CD8-positive, alpha-beta memory T cell (primary cell): ENCODE measurements around the gene ENTPD6. TPM values are rescaled to one million over a fixed set of nuclear protein-coding genes. Genes with fewer than 3 reads are reported as not detected.
A peak's percentile ranks its signal among the peaks of the same experiment; 100 is the strongest.

Experiments
- CTCF ChIA-PET: fragments of 350-600 bp; sonication (Branson Sonifier 250); formaldehyde crosslinking; loops from one replicate; lab custom pipeline; 2021; ENCODE audit warnings: antibody characterized with exemption; lab: Charles Lee
- POLR2A ChIA-PET: fragments of 350-600 bp; sonication (Branson Sonifier 250); formaldehyde crosslinking; loops from one replicate; lab custom pipeline; 2021; ENCODE audit warnings: antibody characterized with exemption; lab: Charles Lee
- DNase-seq, 5 donors: peaks; one replicate each; pipeline versions ENCODE4 v3.0.0 to v3.0.0-alpha.2; 2020 to 2022; ENCODE audit warnings: mixed read lengths in 1 of 5
- H3K27ac ChIP-seq: one replicate; pipeline ENCODE4 v1.7.0; 2013; ENCODE audit warnings: low read depth, mild to moderate bottlenecking, low read length, moderate library complexity
- H3K27me3 ChIP-seq: 2 replicates; pipeline ENCODE4 v1.7.0; 2013; ENCODE audit warnings: low read length, mild to moderate bottlenecking; ENCODE audit not compliant: insufficient read depth, poor library complexity, severe bottlenecking
- H3K36me3 ChIP-seq: 2 replicates; pipeline ENCODE4 v1.7.0; 2013; ENCODE audit warnings: mild to moderate bottlenecking, low read length, moderate library complexity; ENCODE audit not compliant: insufficient read depth
- H3K4me1 ChIP-seq: 2 replicates; pipeline ENCODE4 v1.7.0; 2013; ENCODE audit warnings: mild to moderate bottlenecking, low read length, moderate library complexity; ENCODE audit not compliant: insufficient read depth
- H3K4me3 ChIP-seq: 2 replicates; pipeline ENCODE4 v1.7.0; 2013; ENCODE audit warnings: mild to moderate bottlenecking, low read length
- H3K9me3 ChIP-seq: 2 replicates; pipeline ENCODE4 v1.7.0; 2013; ENCODE audit warnings: mild to moderate bottlenecking, low read length
- H3K27ac Mint-ChIP-seq, 8 donors: one replicate each; pipeline ENCODE4 v1.8.0; 2020 to 2021; ENCODE audit warnings: mixed read lengths in 8 of 8, mild to moderate bottlenecking in 6 of 8, inconsistent platforms in 3 of 8, moderate library complexity in 3 of 8
- H3K27me3 Mint-ChIP-seq, 2 donors: one replicate each; pipeline ENCODE4 v1.8.0; 2020 to 2021; ENCODE audit warnings: mixed read lengths in 2 of 2, mild to moderate bottlenecking in 1 of 2, moderate library complexity in 1 of 2
- H3K36me3 Mint-ChIP-seq, 3 donors: one replicate each; pipeline ENCODE4 v1.8.0; 2020 to 2021; ENCODE audit warnings: mixed read lengths in 3 of 3, inconsistent platforms in 1 of 3, mild to moderate bottlenecking in 1 of 3
- H3K4me1 Mint-ChIP-seq, 3 donors: one replicate each; pipeline ENCODE4 v1.8.0; 2020 to 2021; ENCODE audit warnings: mixed read lengths in 3 of 3, inconsistent platforms in 1 of 3, mild to moderate bottlenecking in 1 of 3
- H3K4me3 Mint-ChIP-seq, 7 donors: one replicate each; pipeline ENCODE4 v1.8.0; 2020 to 2021; ENCODE audit warnings: mixed read lengths in 7 of 7, mild to moderate bottlenecking in 6 of 7, moderate library complexity in 4 of 7, inconsistent platforms in 2 of 7
- H3K9me3 Mint-ChIP-seq, 5 donors: one replicate each; pipeline ENCODE4 v1.8.0; 2020 to 2022; ENCODE audit warnings: mixed read lengths in 5 of 5, mild to moderate bottlenecking in 3 of 5, moderate library complexity in 2 of 5, inconsistent platforms in 1 of 5
- polyA plus RNA-seq: library from polyadenylated mRNA; unstranded; fragments of 300-500 nt; fragmentation: Illumina TruSeq; gene quantifications from one replicate; pipeline ENCODE4 v1.2.3, GENCODE V29; 2021
- total RNA-seq, 2 experiments: library from RNA; stranded (reverse); gene quantifications; one replicate each; pipeline ENCODE4 v1.2.3, GENCODE V29; 2021

Gene ENTPD6
- total and polyA plus RNA-seq, 3 experiments from 2014 or later = 36.2 to 47.0 (median 44.2) TPM

DNA sequence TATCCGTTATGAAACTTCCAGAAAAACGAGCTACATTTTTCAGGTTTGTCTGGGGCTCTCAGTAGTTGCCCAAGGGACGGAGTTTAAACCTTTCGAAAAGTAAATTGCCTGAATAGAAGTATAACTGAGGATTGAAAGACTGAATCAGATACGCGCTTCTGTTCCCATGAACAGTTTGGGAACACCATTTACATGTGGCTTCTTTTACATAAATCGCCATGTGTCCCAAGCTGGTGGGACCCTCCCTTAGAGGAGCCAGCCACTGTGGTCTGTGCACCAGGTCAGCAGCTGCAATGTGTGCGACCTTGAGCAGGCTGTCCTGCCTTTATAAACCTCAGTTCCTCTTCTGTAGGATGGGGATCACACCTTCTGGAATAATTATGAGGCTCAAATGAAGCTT is 11.0 kb downstream of the ENTPD6 start:
- H3K27me3 Mint-ChIP-seq = peaks cover 0 to 1% of the 10 kb centered on the region in 2 donors
- Histone ChIP-seq H3K27ac (no peak overlapping the region), H3K4me3 (no peak overlapping the region), H3K27me3 (no peaks in the 10 kb centered on the region), H3K4me1 (no peaks in the 10 kb centered on the region), H3K36me3 (no peaks in the 10 kb centered on the region), H3K9me3 (no peaks in the 10 kb centered on the region)
- ChIA-PET CTCF (no interaction called here), POLR2A (no interaction called here)
- peaks cover 22 to 32% (median 27%) of the 10 kb centered on the region in 3 donors for H3K4me1 Mint-ChIP-seq
- H3K9me3 Mint-ChIP-seq = no peaks in the 10 kb centered on the region
- DNase-seq = peak in 1 of 5 donors; percentile 4
- H3K4me3 Mint-ChIP-seq = no peak overlapping the region
- peaks cover 0 to 45% (median 12%) of the 10 kb centered on the region in 3 donors for H3K36me3 Mint-ChIP-seq
- no peak overlapping the region for H3K27ac Mint-ChIP-seq

DNA sequence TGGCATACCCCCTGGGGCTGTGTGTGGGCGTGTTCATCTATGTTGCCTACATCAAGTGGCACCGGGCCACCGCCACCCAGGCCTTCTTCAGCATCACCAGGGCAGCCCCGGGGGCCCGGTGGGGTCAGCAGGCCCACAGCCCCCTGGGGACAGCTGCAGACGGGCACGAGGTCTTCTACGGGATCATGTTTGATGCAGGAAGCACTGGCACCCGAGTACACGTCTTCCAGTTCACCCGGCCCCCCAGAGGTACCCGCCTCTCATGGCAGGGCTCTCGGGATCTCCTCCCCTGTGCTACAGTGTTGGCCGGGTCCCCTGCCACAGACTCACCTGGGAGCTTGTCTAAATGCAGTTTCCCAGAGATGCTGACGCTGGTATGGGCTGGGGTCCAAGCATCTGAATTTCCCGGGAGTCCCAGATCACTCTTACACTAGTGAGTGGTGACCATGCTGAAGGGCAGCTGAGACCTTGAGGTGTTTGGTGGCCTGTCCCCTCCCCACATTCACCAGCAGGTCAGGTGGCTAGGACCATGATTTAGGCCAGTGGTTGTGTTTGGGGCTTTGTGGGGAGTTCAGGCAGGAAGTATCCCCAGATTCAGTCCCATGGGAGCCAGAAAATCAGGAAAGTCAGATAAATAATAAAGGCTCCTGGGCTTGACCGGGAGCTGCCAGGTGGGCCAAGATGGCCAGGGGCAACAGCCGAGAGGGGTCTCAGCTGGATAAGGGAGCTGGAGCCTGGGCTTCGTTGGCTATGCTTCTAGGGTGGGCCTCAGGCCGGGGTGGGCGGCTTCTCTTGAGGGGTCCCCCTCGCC is 11.8 kb downstream of the ENTPD6 start:
- DNase-seq = peak in 1 of 5 donors; percentile 43
- H3K4me1 ChIP-seq = no peaks in the 10 kb centered on the region
- H3K9me3 ChIP-seq = no peaks in the 10 kb centered on the region
- Mint-ChIP-seq H3K27me3 (peaks cover 0 to 1% of the 10 kb centered on the region in 2 donors), H3K4me3 (no peak overlapping the region), H3K4me1 (peaks cover 19 to 28% (median 20%) of the 10 kb centered on the region in 3 donors), H3K36me3 (peaks cover 0 to 54% (median 9%) of the 10 kb centered on the region in 3 donors), H3K27ac (peak overlapping the region in 1 of 8 donors; percentile 52), H3K9me3 (no peaks in the 10 kb centered on the region)
- no peak overlapping the region for H3K27ac ChIP-seq
- CTCF ChIA-PET = no interaction called here
- H3K27me3 ChIP-seq = no peaks in the 10 kb centered on the region
- no peaks in the 10 kb centered on the region for H3K36me3 ChIP-seq
- POLR2A ChIA-PET = no interaction called here
- no peak overlapping the region for H3K4me3 ChIP-seq

GRCh38 chr20:25207960-25208534 is 12.5 kb downstream of the ENTPD6 start:
- DNase-seq = peak in 1 of 5 donors; percentile 15
- Mint-ChIP-seq H3K27me3 (peaks cover 0 to 1% of the 10 kb centered on the region in 2 donors), H3K36me3 (peaks cover 0 to 56% (median 6%) of the 10 kb centered on the region in 3 donors), H3K9me3 (no peaks in the 10 kb centered on the region), H3K4me1 (peaks cover 12 to 21% (median 19%) of the 10 kb centered on the region in 3 donors), H3K27ac (no peak overlapping the region), H3K4me3 (no peak overlapping the region)
- Histone ChIP-seq H3K9me3 (no peaks in the 10 kb centered on the region), H3K4me3 (no peak overlapping the region), H3K27ac (no peak overlapping the region), H3K27me3 (no peaks in the 10 kb centered on the region), H3K36me3 (no peaks in the 10 kb centered on the region), H3K4me1 (no peaks in the 10 kb centered on the region)
- POLR2A ChIA-PET = no interaction called here
- CTCF ChIA-PET = no interaction called here

- Mint-ChIP-seq H3K4me3 (no peak overlapping the region), H3K36me3 (peaks cover 0 to 65% (median 6%) of the 10 kb centered on the region in 3 donors), H3K9me3 (no peaks in the 10 kb centered on the region), H3K27ac (no peak overlapping the region), H3K27me3 (peaks cover 0 to 1% of the 10 kb centered on the region in 2 donors), H3K4me1 (peaks cover 0 to 8% (median 7%) of the 10 kb centered on the region in 3 donors)
- no peak for DNase-seq
- CTCF ChIA-PET = no interaction called here
- Histone ChIP-seq H3K4me1 (no peaks in the 10 kb centered on the region), H3K4me3 (no peak overlapping the region), H3K36me3 (no peaks in the 10 kb centered on the region), H3K27me3 (no peaks in the 10 kb centered on the region), H3K9me3 (no peaks in the 10 kb centered on the region), H3K27ac (no peak overlapping the region)
- POLR2A ChIA-PET = no interaction called here
These were observed 13.9 kb downstream of the ENTPD6 start for GRCh38 chr20:25209400-25209799.

- DNase-seq = peak in 1 of 5 donors; percentile 27
- Histone ChIP-seq H3K4me1 (no peaks in the 10 kb centered on the region), H3K9me3 (no peaks in the 10 kb centered on the region), H3K4me3 (no peak overlapping the region), H3K36me3 (no peaks in the 10 kb centered on the region), H3K27me3 (no peaks in the 10 kb centered on the region), H3K27ac (no peak overlapping the region)
- Mint-ChIP-seq H3K36me3 (peaks cover 0 to 68% (median 6%) of the 10 kb centered on the region in 3 donors), H3K27ac (no peak overlapping the region), H3K4me3 (no peak overlapping the region), H3K9me3 (no peaks in the 10 kb centered on the region), H3K27me3 (peaks cover 0 to 1% of the 10 kb centered on the region in 2 donors), H3K4me1 (peaks cover 0 to 4% (median 3%) of the 10 kb centered on the region in 3 donors)
- CTCF ChIA-PET = no interaction called here
- POLR2A ChIA-PET = no interaction called here
These were observed 14.4 kb downstream of the ENTPD6 start for GRCh38 chr20:25209911-25210310.

DNA sequence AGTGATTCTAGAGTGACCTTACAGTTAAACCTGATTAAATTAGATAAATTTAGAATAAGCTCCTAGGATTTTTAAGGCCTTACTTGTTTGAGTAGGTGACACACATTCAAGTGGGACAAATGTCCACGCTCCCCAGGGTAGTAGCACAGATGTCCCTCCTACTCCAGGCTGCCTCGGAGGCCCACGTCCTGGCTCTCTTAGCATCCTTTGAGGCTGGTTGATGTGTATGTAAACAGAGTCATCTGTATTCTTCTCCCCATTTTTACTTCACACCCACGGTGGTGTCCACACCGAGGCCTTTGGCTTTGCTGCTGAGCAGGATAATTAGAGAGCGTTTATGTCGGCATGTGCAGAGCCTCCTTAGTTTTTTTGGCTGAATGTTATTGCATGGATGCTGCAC is 15.8 kb downstream of the ENTPD6 start:
- Histone ChIP-seq H3K36me3 (no peaks in the 10 kb centered on the region), H3K27ac (no peak overlapping the region), H3K4me3 (no peak overlapping the region), H3K9me3 (no peaks in the 10 kb centered on the region), H3K4me1 (no peaks in the 10 kb centered on the region), H3K27me3 (no peaks in the 10 kb centered on the region)
- no peaks in the 10 kb centered on the region for H3K9me3 Mint-ChIP-seq
- H3K36me3 Mint-ChIP-seq = peaks cover 0 to 73% (median 15%) of the 10 kb centered on the region in 3 donors
- ChIA-PET CTCF (interaction anchor here (1.0 kb wide), 1 partner anchor 146 kb away, joined by 3 read pairs; no protein-coding TSS in a partner anchor), POLR2A (no interaction called here)
- no peak overlapping the region for H3K4me3 Mint-ChIP-seq
- H3K27me3 Mint-ChIP-seq = peaks cover 0 to 1% of the 10 kb centered on the region in 2 donors
- no peaks in the 10 kb centered on the region for H3K4me1 Mint-ChIP-seq
- no peak overlapping the region for H3K27ac Mint-ChIP-seq
- DNase-seq = no peak

DNA sequence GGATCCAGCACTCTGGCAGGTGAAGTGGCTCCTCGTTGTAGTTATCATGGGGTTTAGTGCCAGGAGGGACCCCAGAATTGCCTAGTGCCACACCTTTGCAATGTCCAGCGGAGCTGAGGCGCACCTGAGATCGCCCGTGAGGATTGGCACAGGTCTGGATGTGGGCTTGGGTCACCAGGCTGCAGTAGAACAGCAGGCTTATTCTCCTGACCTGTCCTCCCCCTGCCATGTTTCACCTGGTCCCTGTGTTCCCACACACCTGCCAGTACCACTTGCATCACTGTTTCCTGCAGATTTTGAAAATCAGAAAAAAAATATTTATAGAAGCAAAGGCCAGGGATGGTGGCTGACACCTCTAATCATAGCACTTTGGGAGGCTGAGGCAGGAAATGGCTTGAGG is 16.7 kb downstream of the ENTPD6 start:
- peak overlapping the region in 1 of 8 donors; percentile 38 for H3K27ac Mint-ChIP-seq
- Histone ChIP-seq H3K36me3 (no peaks in the 10 kb centered on the region), H3K27me3 (no peaks in the 10 kb centered on the region), H3K4me1 (no peaks in the 10 kb centered on the region), H3K27ac (no peak overlapping the region), H3K9me3 (no peaks in the 10 kb centered on the region), H3K4me3 (no peak overlapping the region)
- no peaks in the 10 kb centered on the region for H3K4me1 Mint-ChIP-seq
- H3K27me3 Mint-ChIP-seq = peaks cover 0 to 1% of the 10 kb centered on the region in 2 donors
- DNase-seq = peak in 1 of 5 donors; percentile 3
- peaks cover 0 to 74% (median 17%) of the 10 kb centered on the region in 3 donors for H3K36me3 Mint-ChIP-seq
- H3K4me3 Mint-ChIP-seq = no peak overlapping the region
- CTCF ChIA-PET = no interaction called here
- no peaks in the 10 kb centered on the region for H3K9me3 Mint-ChIP-seq
- POLR2A ChIA-PET = no interaction called here
